Psoas muscle (tissue), 8 donors: ENCODE measurements around the gene IRF1. TPM values are rescaled to one million over a fixed set of nuclear protein-coding genes. Genes with fewer than 3 reads are reported as not detected.

Source experiments
- ATAC-seq, 4 donors: fragments of 200-7000 bp; cut with Tn5 transposase; one replicate each; pipeline ENCODE4 v1.9.1; 2020; ENCODE audit warnings: moderate library complexity in 3 of 4, mild to moderate bottlenecking in 2 of 4
- DNase-seq, 2 donors: peaks; one replicate each; pipeline ENCODE4 v3.0.0-alpha.2; 2020
- H3K27ac ChIP-seq: fragments of 200-600 bp; one replicate; pipeline ENCODE4 v1.8.0; 2022
- H3K27me3 ChIP-seq, 3 donors: fragments of 200-600 bp in 1 of 3; one replicate each; pipeline versions ENCODE4 v1.6.1 to v1.8.0; 2013 to 2022; ENCODE audit warnings: low read length in 2 of 3, mild to moderate bottlenecking in 2 of 3, moderate library complexity in 1 of 3; ENCODE audit not compliant: insufficient read depth in 3 of 3
- H3K36me3 ChIP-seq, 2 donors: fragments of 200-600 bp in 1 of 2; one replicate each; pipeline versions ENCODE4 v1.6.1 to v1.8.0; 2013 to 2022; ENCODE audit warnings: low read depth in 1 of 2, mild to moderate bottlenecking in 1 of 2, moderate library complexity in 1 of 2; ENCODE audit not compliant: insufficient read depth in 1 of 2
- H3K4me1 ChIP-seq: fragments of 200-600 bp; one replicate; pipeline ENCODE4 v1.8.0; 2022
- H3K4me3 ChIP-seq: fragments of 200-600 bp; one replicate; pipeline ENCODE4 v1.8.0; 2022; ENCODE audit warnings: mild to moderate bottlenecking
- H3K9me3 ChIP-seq: fragments of 200-600 bp; one replicate; pipeline ENCODE4 v1.8.0; 2022
- WGBS, 3 donors: extraction: QIAGEN DNeasy Blood & Tissue Kit; methylation state at CpG; one replicate each; pipeline versions ENCODE4 v1.1.6 to v1.1.7; 2013; 5-methylcytosine and 5-hydroxymethylcytosine counted together
- intact Hi-C, 2 donors: fragments of 100-400 bp; cut with DNase I; formaldehyde crosslinking; loops; one replicate each; pipeline versions ENCODE4 v1.11.0 to v1.14.2; 2022
- polyA plus RNA-seq, 3 donors: library from polyadenylated mRNA; stranded (reverse); fragments of 200-250 nt; gene quantifications; one replicate each; pipeline ENCODE4 v1.2.3, GENCODE V29; 2013
- total RNA-seq, 4 donors: library from RNA; stranded (reverse); fragmentation: NEBNext Ultra II Directional in 2 of 4; extraction: Animal tissue kit (Norgen Biotek cat#: 25700) in 2 of 4; gene quantifications; one replicate each; pipeline versions ENCODE4 v1.2.1 to v1.2.4, GENCODE V29; 2021 to 2023
- TF ChIP-seq, protein P1 (sequence below): fragments of 200-600 bp; IDR thresholded peaks from one replicate; pipeline ENCODE4 v1.8.0; 2022; ENCODE audit warnings: antibody characterized with exemption
- donor health status: healthy with polysubstance abuse.
- donor health status: DM: no; HTN: no; CAD: no; lungs with moderate emphysema.
- donor health status: Bipolar disorder and iron deficiency.
- donor health status: healthy.
- donor health status: DM: yes; HTN: yes; CAD: no.
- donor health status: DM: no; HTN: no; CAD: no.
- donor health status: DM: no; HTN: no; CAD: no.
- donor health status: DM: yes; HTN: yes; CAD: no.

The IRF1 gene
- total and polyA plus RNA-seq, 7 donors, result 4.7 to 18.8 (median 11.8) TPM

DNA sequence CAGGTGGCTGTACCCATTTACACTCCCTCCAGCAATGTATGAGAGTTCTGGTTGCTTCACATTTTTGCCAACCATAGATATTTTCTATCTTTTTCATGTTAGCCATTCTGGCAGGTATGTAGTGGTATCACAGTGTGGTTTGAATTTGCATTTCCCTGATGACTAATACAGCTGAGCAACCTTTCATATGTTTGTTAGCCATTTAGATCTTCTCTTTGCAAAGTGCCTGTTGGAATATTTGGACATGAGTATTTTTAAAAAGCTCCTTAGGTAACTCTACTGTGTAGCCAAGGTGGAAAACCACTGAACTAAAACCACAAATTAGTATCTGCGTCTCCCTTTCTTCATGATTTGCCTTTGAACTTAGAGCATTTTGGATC lies 31.9 kb downstream of the IRF1 start:
- no peak overlapping the region for H3K4me3 ChIP-seq
- no peak for ATAC-seq
- WGBS, 3 donors, result 80 to 92% (median 83%) methylated on average over 1 of the region's 1 CpG
- TF ChIP-seq, protein P1, sequence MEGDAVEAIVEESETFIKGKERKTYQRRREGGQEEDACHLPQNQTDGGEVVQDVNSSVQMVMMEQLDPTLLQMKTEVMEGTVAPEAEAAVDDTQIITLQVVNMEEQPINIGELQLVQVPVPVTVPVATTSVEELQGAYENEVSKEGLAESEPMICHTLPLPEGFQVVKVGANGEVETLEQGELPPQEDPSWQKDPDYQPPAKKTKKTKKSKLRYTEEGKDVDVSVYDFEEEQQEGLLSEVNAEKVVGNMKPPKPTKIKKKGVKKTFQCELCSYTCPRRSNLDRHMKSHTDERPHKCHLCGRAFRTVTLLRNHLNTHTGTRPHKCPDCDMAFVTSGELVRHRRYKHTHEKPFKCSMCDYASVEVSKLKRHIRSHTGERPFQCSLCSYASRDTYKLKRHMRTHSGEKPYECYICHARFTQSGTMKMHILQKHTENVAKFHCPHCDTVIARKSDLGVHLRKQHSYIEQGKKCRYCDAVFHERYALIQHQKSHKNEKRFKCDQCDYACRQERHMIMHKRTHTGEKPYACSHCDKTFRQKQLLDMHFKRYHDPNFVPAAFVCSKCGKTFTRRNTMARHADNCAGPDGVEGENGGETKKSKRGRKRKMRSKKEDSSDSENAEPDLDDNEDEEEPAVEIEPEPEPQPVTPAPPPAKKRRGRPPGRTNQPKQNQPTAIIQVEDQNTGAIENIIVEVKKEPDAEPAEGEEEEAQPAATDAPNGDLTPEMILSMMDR, result no peak
- intact Hi-C loops, result no loop called here
- no peaks in the 10 kb centered on the region for H3K27me3 ChIP-seq
- H3K36me3 ChIP-seq, result no peaks in the 10 kb centered on the region
- no peaks in the 10 kb centered on the region for H3K9me3 ChIP-seq
- no peak for DNase-seq
- H3K4me1 ChIP-seq, result peaks cover 37% of the 10 kb centered on the region
- H3K27ac ChIP-seq, result no peak overlapping the region

DNA sequence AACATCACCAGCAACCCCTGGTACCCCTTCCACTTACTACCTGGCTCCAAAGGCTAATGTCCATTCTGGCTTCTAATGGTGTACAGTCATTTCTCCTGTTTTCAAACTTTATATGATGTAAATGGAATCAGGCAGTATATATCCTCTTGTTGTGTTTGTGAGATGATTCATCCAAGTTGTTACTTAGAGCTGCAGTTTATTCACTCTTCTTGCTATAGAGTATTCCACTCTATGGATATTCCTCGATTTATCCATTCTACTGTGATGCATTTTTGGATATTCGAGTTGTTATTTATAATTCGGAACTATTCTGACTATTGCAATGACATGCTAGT lies 32.4 kb downstream of the IRF1 start:
- DNase-seq (no peak), ATAC-seq (no peak)
- no peak overlapping the region for H3K4me3 ChIP-seq
- WGBS, 3 donors, result 93 to 100% (median 97%) methylated on average over 3 of the region's 3 CpGs
- H3K4me1 ChIP-seq, result peaks cover 36% of the 10 kb centered on the region
- H3K36me3 ChIP-seq, result no peaks in the 10 kb centered on the region
- no peaks in the 10 kb centered on the region for H3K9me3 ChIP-seq
- no peaks in the 10 kb centered on the region for H3K27me3 ChIP-seq
- no peak overlapping the region for H3K27ac ChIP-seq
- TF ChIP-seq, protein P1, result no peak
- intact Hi-C loops, result no loop called here

DNA sequence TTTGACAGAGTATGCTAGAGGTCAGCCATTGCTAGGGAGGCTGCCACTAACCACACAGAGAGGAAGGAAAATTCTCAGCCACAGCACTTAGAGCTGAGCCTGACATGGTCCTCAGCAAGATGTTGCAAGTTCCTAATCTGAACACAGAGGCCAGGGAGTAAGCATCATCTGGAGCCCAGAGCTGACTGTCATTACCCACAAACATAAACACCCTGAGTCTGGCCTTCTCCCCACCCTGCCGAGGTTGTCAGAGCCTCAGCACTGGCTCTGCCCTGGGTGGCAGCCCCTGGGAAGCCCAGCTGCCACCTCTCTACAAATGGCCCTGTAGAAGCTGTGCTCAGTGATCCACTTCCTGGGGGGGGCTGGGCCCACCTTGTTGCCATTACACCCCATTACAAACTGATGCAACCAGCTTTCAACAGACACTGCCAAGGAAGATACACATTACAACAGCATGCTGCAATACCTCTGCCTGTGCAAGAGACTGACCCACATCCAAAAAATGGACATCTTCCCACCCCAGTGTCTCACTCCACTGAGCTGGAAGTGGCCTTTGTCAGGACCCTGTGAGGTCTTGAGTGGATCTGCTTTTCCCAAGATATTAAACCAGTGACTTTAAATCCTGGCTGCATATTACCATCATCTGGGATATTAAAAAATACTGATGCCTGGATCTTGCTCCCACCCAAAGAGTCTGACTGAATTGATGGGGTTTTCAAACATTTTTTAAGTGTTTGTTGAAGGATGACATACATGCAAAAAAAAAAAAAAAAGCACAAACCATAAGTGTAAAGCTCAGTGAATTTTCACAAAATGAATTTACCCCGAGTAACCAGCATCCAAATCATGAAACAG lies 33.0 kb downstream of the IRF1 start:
- DNase-seq (peak; percentile 75 to 78), ATAC-seq (peak; percentile 62 to 82 (median 78))
- Histone ChIP-seq H3K4me3 (no peak overlapping the region), H3K9me3 (no peaks in the 10 kb centered on the region), H3K27me3 (no peaks in the 10 kb centered on the region), H3K27ac (peak overlapping the region; percentile 52), H3K36me3 (no peaks in the 10 kb centered on the region), H3K4me1 (peaks cover 36% of the 10 kb centered on the region)
- WGBS, 3 donors, result 72 to 86% (median 75%) methylated on average over 2 of the region's 2 CpGs
- TF ChIP-seq, protein P1, result no peak
- intact Hi-C loops, result no loop called here

DNA sequence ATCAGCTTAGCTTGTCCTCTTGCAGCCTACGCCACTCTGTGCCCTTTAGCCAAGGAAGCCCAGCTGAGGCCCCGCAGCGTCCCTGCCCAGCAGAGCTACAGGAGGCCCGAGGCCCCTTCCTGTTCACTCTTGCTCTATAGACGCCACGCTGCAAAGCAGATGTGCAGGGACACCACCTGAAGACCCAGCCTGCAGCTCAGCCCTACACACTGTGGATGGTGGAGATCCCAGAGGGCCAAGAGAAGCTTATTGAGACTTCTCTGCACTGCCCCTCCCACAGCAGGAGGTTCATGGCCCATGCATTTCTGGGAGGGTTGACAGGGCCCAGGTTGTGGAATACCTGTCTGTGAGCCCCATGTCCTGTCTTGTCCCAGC lies 33.6 kb downstream of the IRF1 start:
- no peaks in the 10 kb centered on the region for H3K9me3 ChIP-seq
- no peaks in the 10 kb centered on the region for H3K27me3 ChIP-seq
- intact Hi-C loops, result no loop called here
- H3K36me3 ChIP-seq, result no peaks in the 10 kb centered on the region
- TF ChIP-seq, protein P1, result no peak
- ATAC-seq, result no peak
- H3K4me3 ChIP-seq, result no peak overlapping the region
- DNase-seq, result no peak
- peak overlapping the region; percentile 52 for H3K27ac ChIP-seq
- 85 to 94% (median 90%) methylated on average over 6 of the region's 6 CpGs for WGBS, 3 donors
- peaks cover 36% of the 10 kb centered on the region for H3K4me1 ChIP-seq
